Cerebellar nuclear complex (tissue), 1 donor: Measurements from ENCODE around the gene SMIM8.

Source experiments
- DNase-seq, 2 experiments: peaks; one replicate each; lab custom pipeline; 2025; lab: John Stamatoyannopoulos, UW

SMIM8 gene

GRCh38 chr6:87334683-87335082 lies 12.3 kb downstream of the SMIM8 start:
- no peak for DNase-seq

- DNase-seq = no peak
Observed at GRCh38 chr6:87336367-87336766, 14.0 kb downstream of the SMIM8 start.

GRCh38 chr6:87340230-87340629 lies 17.8 kb downstream of the SMIM8 start:
- no peak for DNase-seq

GRCh38 chr6:87341158-87341557 lies 18.8 kb downstream of the SMIM8 start:
- DNase-seq = no peak

- DNase-seq = no peak
Observed at GRCh38 chr6:87341899-87342298, 19.5 kb downstream of the SMIM8 start.

- DNase-seq = no peak
Observed at GRCh38 chr6:87342829-87343228, 20.4 kb downstream of the SMIM8 start.

- DNase-seq = no peak
Observed at GRCh38 chr6:87344731-87345130, 22.3 kb downstream of the SMIM8 start, which contains the start of gene C6orf163. Gene C6orf163 (plus strand): TSS chr6:87344813. CDS start chr6:87345100, 287 bp downstream.

GRCh38 chr6:87346700-87347099 lies 24.3 kb downstream of the SMIM8 start:
- DNase-seq = no peak

GRCh38 chr6:87349896-87350295 lies 27.5 kb downstream of the SMIM8 start:
- DNase-seq = no peak

GRCh38 chr6:87350516-87350915 lies 28.1 kb downstream of the SMIM8 start:
- no peak for DNase-seq

GRCh38 chr6:87351583-87351982 lies 29.2 kb downstream of the SMIM8 start:
- no peak for DNase-seq

- DNase-seq = no peak
Observed at GRCh38 chr6:87356181-87356580, 33.8 kb downstream of the SMIM8 start.

- DNase-seq = no peak
Observed at GRCh38 chr6:87357479-87358196, 35.2 kb downstream of the SMIM8 start.

- no peak for DNase-seq
Observed at GRCh38 chr6:87364602-87365252, 42.3 kb downstream of the SMIM8 start.

GRCh38 chr6:87366072-87366827 lies 43.9 kb downstream of the SMIM8 start:
- DNase-seq = no peak

GRCh38 chr6:87366899-87367298 lies 44.5 kb downstream of the SMIM8 start:
- DNase-seq = no peak

- no peak for DNase-seq
Observed at GRCh38 chr6:87373377-87373776, 51.0 kb downstream of the SMIM8 start.

GRCh38 chr6:87375315-87375714 lies 52.9 kb downstream of the SMIM8 start:
- DNase-seq = no peak

- DNase-seq = no peak
Observed at GRCh38 chr6:87376643-87377042, 54.3 kb downstream of the SMIM8 start.

GRCh38 chr6:87378947-87379346 lies 56.6 kb downstream of the SMIM8 start:
- no peak for DNase-seq

- DNase-seq = no peak
Observed at GRCh38 chr6:87382861-87383260, 60.5 kb downstream of the SMIM8 start.

- no peak for DNase-seq
Observed at GRCh38 chr6:87384038-87384437, 61.6 kb downstream of the SMIM8 start.

GRCh38 chr6:87384449-87384848 lies 62.1 kb downstream of the SMIM8 start:
- no peak for DNase-seq
